Measurements from ENCODE around the gene TMEM175. TPM values are rescaled to one million over a fixed set of nuclear protein-coding genes. Genes with fewer than 3 reads are reported as not detected.
A peak's percentile ranks its signal among the peaks of the same experiment; 100 is the strongest.

The TMEM175 gene
- total and polyA plus RNA-seq, 9 of the 15 experiments (the other 6 are each of a cell fraction or from before 2014, with no cell fraction given): 0.13 to 30.9 (median 9.4) TPM

DNA sequence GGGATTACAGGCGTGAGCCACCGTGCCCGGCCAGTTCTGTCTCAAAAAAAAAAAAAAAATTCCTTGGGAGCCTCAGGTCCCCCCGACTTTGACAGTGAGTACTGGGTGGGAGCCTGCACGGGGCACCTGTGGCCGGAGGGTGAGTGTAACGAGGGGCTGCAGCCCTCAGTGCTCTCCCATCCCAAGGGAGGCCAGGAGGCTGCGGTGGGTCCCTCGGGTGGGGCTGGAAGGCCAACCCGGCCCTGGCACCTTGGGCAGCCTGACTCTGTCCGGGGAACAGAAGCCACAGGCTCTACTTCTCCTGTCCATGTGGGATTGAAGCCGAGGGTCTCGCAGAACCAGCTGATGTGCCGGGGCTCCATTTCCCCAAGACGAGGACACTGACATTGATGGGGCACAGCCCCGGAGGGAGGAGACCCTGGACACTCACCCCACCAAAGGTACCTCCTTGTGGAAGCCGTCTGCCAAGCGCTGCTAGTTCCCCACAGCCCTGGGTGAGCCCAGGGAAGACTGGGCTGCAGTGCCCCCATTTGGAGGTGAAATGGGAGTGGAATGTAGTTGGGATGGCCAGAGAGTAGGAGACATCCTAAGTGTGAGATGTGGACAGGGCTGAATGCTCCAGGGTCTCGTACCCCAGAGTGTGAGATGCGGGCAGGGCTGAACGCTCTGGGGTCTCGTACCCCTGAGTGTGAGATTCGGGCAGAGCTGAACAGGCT is 63.2 kb downstream of the TMEM175 start (continued):
- peak; percentile 14; the same call in 1 of the 2 replicates for TF ChIP-seq RB1 (IDR thresholded peaks at IDR 0.05; ENCODE audit: low read depth)
- TF ChIP-seq NFRKB (IDR thresholded peaks at IDR 0.05; ENCODE audit: low read depth): peak; percentile 11; the same call in 1 of the 2 replicates
- TF ChIP-seq POLR2AphosphoS5 (IDR thresholded peaks at IDR 0.05; ENCODE audit: control insufficient read depth, insufficient read depth, low read depth, low read length): 0 out of 2 replicates have a peak, but pooled peaks have one; percentile 5
- TF ChIP-seq E2F3 (CRISPR knock-in tag; IDR thresholded peaks at IDR 0.05): 0 out of 2 replicates have a peak, but pooled peaks have one; percentile 17
- TF ChIP-seq ZNF764 (CRISPR knock-in tag; IDR thresholded peaks at IDR 0.05; ENCODE audit: low read depth): no peak
- peak in 1 of 2 experiments; percentile 2; a peak in 1 of 4 replicates for TF ChIP-seq RAD21 (CRISPR knock-in tag; conservative IDR thresholded peaks at IDR 0.05 in 1 of 2, IDR thresholded peaks at IDR 0.05 in 1 of 2)
- TF ChIP-seq RBFOX2 (IDR thresholded peaks at IDR 0.05; ENCODE audit: low read depth, low read length): peak; percentile 29; the same call in 1 of the 2 replicates
- TF ChIP-seq, protein P1, sequence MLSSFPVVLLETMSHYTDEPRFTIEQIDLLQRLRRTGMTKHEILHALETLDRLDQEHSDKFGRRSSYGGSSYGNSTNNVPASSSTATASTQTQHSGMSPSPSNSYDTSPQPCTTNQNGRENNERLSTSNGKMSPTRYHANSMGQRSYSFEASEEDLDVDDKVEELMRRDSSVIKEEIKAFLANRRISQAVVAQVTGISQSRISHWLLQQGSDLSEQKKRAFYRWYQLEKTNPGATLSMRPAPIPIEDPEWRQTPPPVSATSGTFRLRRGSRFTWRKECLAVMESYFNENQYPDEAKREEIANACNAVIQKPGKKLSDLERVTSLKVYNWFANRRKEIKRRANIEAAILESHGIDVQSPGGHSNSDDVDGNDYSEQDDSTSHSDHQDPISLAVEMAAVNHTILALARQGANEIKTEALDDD (IDR thresholded peaks at IDR 0.05): no peak
- TF ChIP-seq, protein P2, sequence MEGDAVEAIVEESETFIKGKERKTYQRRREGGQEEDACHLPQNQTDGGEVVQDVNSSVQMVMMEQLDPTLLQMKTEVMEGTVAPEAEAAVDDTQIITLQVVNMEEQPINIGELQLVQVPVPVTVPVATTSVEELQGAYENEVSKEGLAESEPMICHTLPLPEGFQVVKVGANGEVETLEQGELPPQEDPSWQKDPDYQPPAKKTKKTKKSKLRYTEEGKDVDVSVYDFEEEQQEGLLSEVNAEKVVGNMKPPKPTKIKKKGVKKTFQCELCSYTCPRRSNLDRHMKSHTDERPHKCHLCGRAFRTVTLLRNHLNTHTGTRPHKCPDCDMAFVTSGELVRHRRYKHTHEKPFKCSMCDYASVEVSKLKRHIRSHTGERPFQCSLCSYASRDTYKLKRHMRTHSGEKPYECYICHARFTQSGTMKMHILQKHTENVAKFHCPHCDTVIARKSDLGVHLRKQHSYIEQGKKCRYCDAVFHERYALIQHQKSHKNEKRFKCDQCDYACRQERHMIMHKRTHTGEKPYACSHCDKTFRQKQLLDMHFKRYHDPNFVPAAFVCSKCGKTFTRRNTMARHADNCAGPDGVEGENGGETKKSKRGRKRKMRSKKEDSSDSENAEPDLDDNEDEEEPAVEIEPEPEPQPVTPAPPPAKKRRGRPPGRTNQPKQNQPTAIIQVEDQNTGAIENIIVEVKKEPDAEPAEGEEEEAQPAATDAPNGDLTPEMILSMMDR (IDR thresholded peaks at IDR 0.05 in 2 of 3, conservative IDR thresholded peaks at IDR 0.05 in 1 of 3; ENCODE audit: insufficient read depth in 2 of 3, low read depth in 1 of 3, low read length in 3 of 3): peak in 2 of 3 experiments; percentile 16 to 25; a peak in 3 of 6 replicates
- 0 out of 2 replicates have a peak, but pooled peaks have one; percentile 10 for TF ChIP-seq ZNF561 (CRISPR knock-in tag; conservative IDR thresholded peaks at IDR 0.05)
- peak; percentile 39; the same call in 1 of the 2 replicates for TF ChIP-seq ZBTB7A (IDR thresholded peaks at IDR 0.05; ENCODE audit: borderline replicate concordance, control insufficient read depth, low read depth, low read length)
- TF ChIP-seq PML (IDR thresholded peaks at IDR 0.05; ENCODE audit: low read length): peak; percentile 41; the same call in 1 of the 2 replicates
- TF ChIP-seq ZEB2 (IDR thresholded peaks at IDR 0.05): no peak
- TF ChIP-seq HDGF (IDR thresholded peaks at IDR 0.05): no peak
- TF ChIP-seq ZBTB17 (CRISPR knock-in tag; IDR thresholded peaks at IDR 0.05): peak; percentile 43; the same call in 1 of the 2 replicates

Measured in K562 (cell line).